SK-N-MC (cell line): ENCODE measurements around the gene UBE2Q1.

Experiments used
- EZH2 ChIP-seq: fragments of 200-600 bp; sonication (generic); IDR thresholded peaks from one replicate; pipeline ENCODE4 v1.6.1; 2017; ENCODE audit warnings: antibody characterized with exemption
- POLR2AphosphoS5 ChIP-seq: IDR thresholded peaks from 2 replicates; pipeline ENCODE4 v1.6.1; 2012; ENCODE audit warnings: mild to moderate bottlenecking, low read depth, low read length, borderline replicate concordance

GRCh38 chr1:154575951-154576566 is 17.6 kb upstream of the UBE2Q1 start:
- no peak for TF ChIP-seq POLR2AphosphoS5
- no peak for TF ChIP-seq EZH2
